UCSD-AML1 (cell line): Measurements from ENCODE around the gene CTDP1.

Experiments
- DNase-seq: peaks from one replicate; lab custom pipeline; 2025; ENCODE audit not compliant: unreplicated experiment; lab: John Stamatoyannopoulos, UW

CTDP1 gene

GRCh38 chr18:79790996-79791972 is 111.7 kb downstream of the CTDP1 start:
- peak; percentile 56 for DNase-seq

- DNase-seq, result no peak
Measured at GRCh38 chr18:79792096-79792987, 112.7 kb downstream of the CTDP1 start.

- DNase-seq, result peak; percentile 38
Measured at GRCh38 chr18:79792988-79793355, 113.4 kb downstream of the CTDP1 start.

- no peak for DNase-seq
Measured at GRCh38 chr18:79794846-79795245, 115.2 kb downstream of the CTDP1 start.

GRCh38 chr18:79795446-79795845 is 115.8 kb downstream of the CTDP1 start:
- DNase-seq, result no peak

GRCh38 chr18:79796016-79796415 is 116.4 kb downstream of the CTDP1 start:
- DNase-seq, result no peak

- DNase-seq, result no peak
Measured at GRCh38 chr18:79796531-79797405, 117.2 kb downstream of the CTDP1 start.

- DNase-seq, result peak; percentile 57
Measured at GRCh38 chr18:79797518-79798345, 118.1 kb downstream of the CTDP1 start, which contains the start of gene KCNG2. KCNG2 (plus strand) TSS chr18:79797938; CDS start chr18:79863668, 65,730 bp downstream.

- no peak for DNase-seq
Measured at GRCh38 chr18:79798346-79798998, 118.9 kb downstream of the CTDP1 start.

GRCh38 chr18:79798999-79799370 is 119.4 kb downstream of the CTDP1 start:
- DNase-seq, result no peak

- DNase-seq, result peak; percentile 35
Measured at GRCh38 chr18:79799619-79800370, 120.2 kb downstream of the CTDP1 start.

GRCh38 chr18:79800371-79801180 is 121.0 kb downstream of the CTDP1 start:
- no peak for DNase-seq

GRCh38 chr18:79801217-79801616 is 121.6 kb downstream of the CTDP1 start:
- DNase-seq, result no peak

GRCh38 chr18:79801641-79802040 is 122.0 kb downstream of the CTDP1 start:
- DNase-seq, result no peak

GRCh38 chr18:79802298-79802697 is 122.7 kb downstream of the CTDP1 start:
- DNase-seq, result no peak

- DNase-seq, result no peak
Measured at GRCh38 chr18:79803611-79804051, 124.0 kb downstream of the CTDP1 start.
